Fibroblast of gingiva (primary cell): ENCODE results near the gene ALG8.
"Not testable (repeated sequence)": the region's sequence is repeated elsewhere in the genome, so short reads cannot be mapped to it uniquely, and the experiment has no call there.

Experiments used
- DNase-seq: peaks from one replicate; pipeline ENCODE4 v3.0.0-alpha.2; 2011; ENCODE audit warnings: low read depth

Gene ALG8

DNA sequence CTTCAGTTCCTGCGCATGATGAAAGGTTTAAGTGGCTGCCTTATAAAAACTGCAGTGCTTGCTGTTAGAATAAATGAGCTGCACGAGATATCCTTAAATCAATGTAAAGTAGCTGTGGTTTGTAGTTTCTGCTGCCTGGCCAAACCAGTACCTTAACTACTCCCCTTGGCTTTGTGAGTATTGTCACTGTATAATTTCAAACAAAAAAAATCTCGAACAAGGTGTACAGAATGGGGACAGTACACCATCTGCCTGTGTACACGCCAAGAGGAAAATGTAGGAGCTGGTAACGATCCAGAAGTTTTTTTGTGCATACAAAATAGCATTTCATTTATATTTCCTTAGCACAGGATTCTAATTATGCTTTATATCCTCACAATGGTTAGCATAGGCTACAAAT lies 39.2 kb downstream of the ALG8 start:
- DNase-seq: no peak

DNA sequence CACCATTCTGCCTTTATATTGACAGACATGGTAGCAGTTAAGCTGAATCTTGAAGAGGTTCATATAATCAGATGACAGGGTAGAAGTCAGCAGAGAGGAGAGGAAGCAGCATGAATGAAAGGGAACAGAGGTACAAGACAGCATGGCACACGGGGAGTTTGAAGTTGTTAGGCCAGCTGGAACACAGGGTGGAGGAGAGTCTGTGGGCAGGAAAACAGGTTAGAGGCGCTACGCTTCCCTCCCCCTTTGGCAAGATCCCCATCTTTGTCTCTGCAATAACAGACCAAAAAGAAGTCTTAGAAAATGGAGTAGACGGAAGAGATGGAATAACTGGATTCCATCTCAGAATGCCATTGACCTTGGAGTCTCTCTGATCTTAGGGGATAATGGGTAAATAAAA lies 39.8 kb downstream of the ALG8 start:
- DNase-seq: no peak

- DNase-seq: no peak
Measured at GRCh38 chr11:78097666-78098385, 41.6 kb downstream of the ALG8 start.

GRCh38 chr11:78094250-78094649 lies 45.2 kb downstream of the ALG8 start:
- DNase-seq: no peak

GRCh38 chr11:78086521-78087074 lies 52.8 kb downstream of the ALG8 start:
- DNase-seq: not testable (repeated sequence)

GRCh38 chr11:78085972-78086371 lies 53.5 kb downstream of the ALG8 start:
- DNase-seq: no peak

GRCh38 chr11:78084506-78084905 lies 54.9 kb downstream of the ALG8 start:
- DNase-seq: not testable (repeated sequence)

DNA sequence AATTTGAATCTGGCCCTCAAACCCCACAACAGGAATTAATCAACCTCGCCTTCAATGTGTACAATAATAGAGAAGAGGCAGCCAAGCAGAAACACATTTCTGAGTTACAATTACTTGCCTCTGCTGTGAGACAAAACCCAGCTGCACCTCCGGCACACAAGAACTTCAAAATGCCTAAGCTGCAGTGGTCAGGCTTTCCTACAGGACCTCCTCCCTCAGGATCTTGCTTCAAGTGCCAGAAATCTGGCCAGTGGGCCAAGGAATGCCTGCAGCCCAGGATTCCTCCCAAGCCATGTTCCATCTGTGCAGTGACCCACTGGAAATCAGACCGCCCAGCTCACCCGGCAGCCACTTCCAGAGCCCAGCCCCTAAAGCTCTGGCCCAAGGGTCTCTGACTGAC lies 56.4 kb downstream of the ALG8 start:
- no peak for DNase-seq

DNA sequence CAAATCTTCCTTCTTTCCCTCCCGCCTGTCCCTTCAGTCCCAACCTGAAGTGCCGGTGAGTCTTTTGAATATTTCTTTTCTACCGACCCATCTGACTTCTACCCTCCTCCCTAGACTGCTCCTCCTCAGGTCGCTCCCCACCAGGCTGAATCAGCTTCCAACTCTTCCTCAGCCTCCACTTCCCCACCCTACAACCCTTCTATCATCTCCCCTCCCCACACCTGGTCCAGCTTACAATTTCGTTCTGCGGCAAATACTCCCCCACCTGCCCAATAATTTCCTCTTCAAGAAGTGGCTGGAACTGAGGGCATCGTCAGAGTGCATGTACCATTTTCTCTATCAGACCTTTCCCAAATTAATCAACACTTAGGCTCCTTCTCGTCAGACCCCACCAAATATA lies 57.3 kb downstream of the ALG8 start:
- no peak for DNase-seq

- no peak for DNase-seq
Measured at GRCh38 chr11:78081583-78081982, 57.8 kb downstream of the ALG8 start.

DNA sequence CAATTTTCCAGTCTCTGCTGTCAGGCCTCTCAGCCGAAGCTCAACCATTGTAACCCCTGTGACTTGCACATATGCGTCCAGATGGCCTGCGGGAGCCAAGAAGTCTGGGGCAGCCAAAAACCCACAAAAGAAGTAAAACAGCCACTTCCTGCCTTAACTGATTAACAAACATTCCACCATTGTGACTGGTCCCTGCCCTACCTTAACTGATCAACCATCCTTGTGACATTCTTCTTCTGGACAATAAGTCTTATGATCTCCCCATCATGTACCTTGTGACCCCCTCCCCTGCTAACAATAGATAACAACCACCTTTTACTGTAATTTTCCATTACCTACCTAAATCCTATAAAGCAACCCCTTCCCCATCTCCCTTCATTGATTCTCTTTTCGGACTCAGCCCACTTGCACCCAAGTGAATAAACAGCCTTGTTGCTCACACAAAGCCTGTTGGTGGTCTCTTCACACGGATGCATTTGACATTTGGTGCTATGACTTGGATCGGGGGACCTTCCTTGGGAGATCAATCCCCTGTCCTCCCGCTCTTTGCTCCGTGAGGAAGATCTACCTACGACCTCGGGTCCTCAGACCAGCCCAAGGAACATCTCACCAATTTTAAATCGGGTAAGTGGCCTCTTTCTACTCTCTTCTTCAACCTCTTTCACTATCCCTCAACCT lies 58.5 kb downstream of the ALG8 start:
- DNase-seq: no peak

DNA sequence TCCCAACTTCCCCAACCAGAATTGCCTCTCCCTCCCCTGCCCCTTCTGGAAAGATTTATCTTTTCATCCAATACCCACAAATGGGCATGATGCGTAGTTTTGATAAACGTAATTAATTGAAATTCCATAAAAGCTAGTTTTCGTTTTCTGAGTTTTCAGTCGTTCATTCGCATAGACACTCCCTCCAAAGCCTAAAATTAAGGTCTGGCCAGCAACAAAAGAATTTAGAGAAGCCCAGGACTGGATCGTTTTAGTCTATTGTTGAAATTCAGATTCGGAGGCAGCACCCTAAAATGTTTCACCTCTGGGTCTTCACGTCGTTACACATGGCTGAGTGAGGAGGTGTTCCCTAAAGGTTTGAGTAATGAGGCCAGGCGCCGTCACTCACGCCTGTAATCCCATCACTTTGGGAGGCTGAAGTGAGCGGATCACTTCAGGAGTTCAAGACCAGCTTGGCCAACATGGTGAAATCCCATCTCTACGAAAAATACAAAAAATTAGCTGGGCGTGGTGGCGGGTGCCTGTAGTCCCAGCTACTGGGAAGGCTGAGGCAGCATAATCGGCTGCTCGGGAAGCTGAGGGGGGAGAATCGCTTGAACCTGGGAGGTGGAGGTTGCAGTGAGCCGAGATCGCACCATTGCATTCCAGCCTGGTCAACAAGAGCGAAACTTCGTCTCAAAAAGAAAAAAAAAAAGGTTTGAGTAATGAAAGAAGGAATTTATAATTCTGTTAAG lies 59.2 kb downstream of the ALG8 start:
- DNase-seq: no peak

- peak; percentile 85 for DNase-seq
Measured at GRCh38 chr11:78079232-78080083, 60.0 kb downstream of the ALG8 start, which contains the start of gene NDUFC2. Gene NDUFC2 (minus strand): TSS chr11:78079862. CDS start chr11:78079744, 118 bp downstream.

- DNase-seq: no peak
Measured at GRCh38 chr11:78078218-78079167, 60.9 kb downstream of the ALG8 start.

DNA sequence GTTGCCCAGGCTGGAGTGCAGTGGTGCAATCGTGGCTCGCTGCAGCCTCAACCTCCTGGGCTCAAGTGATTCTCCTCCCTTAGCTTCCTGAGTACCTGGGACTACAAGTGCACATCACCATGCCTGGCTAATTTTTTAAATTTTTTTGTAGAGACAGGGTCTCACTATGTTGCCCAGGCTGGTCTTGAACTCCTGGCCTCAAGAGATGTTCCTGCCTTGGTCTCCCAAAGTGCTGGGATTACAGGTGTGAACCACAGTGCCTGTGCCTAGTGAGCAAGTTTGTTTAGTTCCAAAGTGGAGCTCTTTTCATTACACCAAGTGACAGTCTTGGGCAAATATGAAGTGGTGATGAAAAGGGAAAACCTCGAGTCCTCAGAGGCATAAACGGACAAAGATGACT lies 61.8 kb downstream of the ALG8 start:
- DNase-seq: not testable (repeated sequence)

DNA sequence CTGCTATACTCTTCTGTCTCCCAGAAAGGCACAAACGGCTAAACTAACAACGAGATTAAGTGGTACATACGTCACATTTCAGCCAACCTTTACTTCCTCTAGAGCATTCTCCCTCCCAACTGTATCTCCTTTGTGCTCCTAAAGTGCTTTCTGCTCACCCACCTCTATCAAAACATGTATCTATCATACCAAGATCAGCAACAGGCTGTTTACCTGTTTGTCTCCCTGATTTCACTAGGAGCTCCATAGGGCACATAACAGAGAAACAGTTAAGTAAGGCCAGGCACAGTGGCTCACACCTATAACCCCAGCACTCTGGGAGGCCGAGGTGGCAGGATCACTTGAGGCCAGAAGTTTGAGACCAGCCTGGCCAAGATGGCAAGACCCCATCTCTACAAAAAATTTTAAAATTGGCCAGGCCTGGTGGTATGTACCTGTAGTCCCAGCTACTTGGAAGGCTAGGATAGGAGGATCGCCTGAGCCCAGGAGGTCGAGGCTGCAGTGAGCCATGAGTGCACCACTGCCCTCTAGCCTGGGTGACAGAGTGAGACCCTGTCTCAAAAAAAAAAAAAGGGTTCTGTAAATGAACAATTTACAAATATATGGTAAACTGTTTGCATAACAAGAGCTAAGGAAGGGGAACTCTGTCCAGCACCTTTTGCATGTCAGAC lies 62.6 kb downstream of the ALG8 start:
- DNase-seq: no peak

- DNase-seq: no peak
Measured at GRCh38 chr11:78074756-78075155, 64.7 kb downstream of the ALG8 start.

DNA sequence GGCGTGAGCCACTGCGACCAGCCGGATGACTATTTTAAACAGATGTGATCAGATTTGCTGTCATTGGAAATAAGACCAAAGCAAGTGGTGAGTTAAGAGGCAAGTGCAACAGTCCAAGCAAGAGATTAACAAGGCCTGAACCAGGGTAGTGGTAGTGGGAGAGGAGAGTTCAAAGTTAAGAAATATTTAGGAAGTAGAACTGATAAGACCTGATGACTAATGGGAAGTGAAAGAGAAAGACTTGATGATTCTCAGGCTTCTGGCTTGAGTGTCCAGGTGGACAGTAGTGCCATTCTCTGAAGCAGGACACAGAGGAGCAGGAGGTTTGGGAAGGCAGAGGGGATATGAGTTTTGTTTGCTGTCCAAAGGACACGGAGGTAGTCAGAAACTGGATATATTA lies 67.0 kb downstream of the ALG8 start:
- DNase-seq: no peak

DNA sequence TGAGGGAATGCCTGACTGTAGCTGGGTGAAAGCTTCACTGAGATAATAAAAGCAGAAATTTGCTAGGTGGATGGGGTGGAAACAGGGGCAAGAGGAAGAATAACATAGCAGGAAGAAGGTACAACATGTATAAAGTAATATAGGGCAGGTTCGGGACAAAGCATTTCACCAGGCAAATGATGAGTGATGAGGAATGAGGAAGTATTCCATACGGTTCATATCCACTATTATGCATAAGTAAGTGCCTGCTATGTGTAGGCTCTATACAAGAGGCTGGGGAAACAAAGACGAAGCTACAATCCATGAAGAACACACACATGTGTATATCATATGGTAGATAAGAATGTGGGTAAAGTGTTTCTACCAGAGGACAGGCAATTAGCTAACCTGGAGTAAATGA lies 67.7 kb downstream of the ALG8 start:
- DNase-seq: no peak

DNA sequence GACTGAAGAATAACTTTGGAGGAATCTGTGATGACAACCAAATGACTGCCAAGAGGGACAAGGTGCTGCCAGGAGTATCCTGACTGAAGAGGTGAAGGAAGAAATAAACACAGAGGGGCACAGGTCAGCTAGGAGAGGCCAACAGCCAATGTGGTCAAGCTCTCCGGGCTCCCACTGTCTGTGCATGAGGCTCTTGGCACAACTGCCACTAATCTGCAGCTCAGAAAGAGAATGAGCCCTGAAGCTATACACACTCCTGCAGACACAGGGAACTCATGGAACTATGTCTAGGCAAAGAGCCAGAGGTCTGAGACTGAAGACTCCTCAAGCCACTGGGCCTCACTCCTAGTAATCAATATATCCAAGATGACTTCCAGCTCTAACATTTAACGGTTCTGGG lies 68.8 kb downstream of the ALG8 start:
- no peak for DNase-seq
